Coronary artery (tissue), 2 donors: ENCODE results near the gene DUSP22.

Source experiments
- DNase-seq: peaks from one replicate; pipeline ENCODE4 v3.0.0-alpha.2; 2017; ENCODE audit warnings: low spot score
- H3K27ac ChIP-seq, 2 donors: fragments of 200-600 bp; sonication (generic); one replicate each; pipeline ENCODE4 v1.5.1; 2016 to 2019
- H3K4me3 ChIP-seq: fragments of 200-600 bp; sonication (generic); 2 replicates; pipeline ENCODE4 v1.5.1; 2016; ENCODE audit warnings: mild to moderate bottlenecking, moderate library complexity
- CTCF ChIP-seq: fragments of 200-600 bp; sonication (generic); IDR thresholded peaks from one replicate; pipeline ENCODE4 v1.5.1; 2019; ENCODE audit warnings: antibody characterized with exemption

Gene DUSP22

GRCh38 chr6:307874-308273 lies 15.6 kb downstream of the DUSP22 start:
- TF ChIP-seq CTCF = no peak
- no peak for DNase-seq
- Histone ChIP-seq H3K4me3 (no peak overlapping the region), H3K27ac (no peak overlapping the region)

- no peak for DNase-seq
- Histone ChIP-seq H3K4me3 (no peak overlapping the region), H3K27ac (no peak overlapping the region)
- TF ChIP-seq CTCF = no peak
Measured at GRCh38 chr6:308307-308706, 16.0 kb downstream of the DUSP22 start.

GRCh38 chr6:308768-309167 lies 16.5 kb downstream of the DUSP22 start:
- DNase-seq = no peak
- TF ChIP-seq CTCF = no peak

DNA sequence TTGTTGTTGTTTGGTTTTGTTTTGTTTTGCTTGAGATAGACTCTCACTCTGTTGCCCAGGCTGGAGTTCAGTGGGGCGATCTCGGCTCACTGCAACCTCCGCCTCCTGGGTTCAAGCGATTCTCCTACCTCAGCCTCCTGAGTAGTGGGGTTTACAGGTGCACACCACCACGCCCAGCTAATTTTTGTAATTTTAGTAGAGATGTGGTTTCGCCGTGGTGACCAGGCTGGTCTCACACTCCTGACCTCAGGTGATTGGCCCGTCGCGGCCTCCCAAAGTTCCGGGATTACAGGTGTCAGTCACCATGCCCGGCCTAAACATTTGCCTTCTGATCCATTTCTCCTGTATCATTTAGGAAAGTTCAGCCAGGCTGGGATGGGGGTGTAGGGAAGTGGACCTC lies 17.7 kb downstream of the DUSP22 start:
- no peak for DNase-seq
- no peak for TF ChIP-seq CTCF
- no peak overlapping the region for H3K27ac ChIP-seq
- no peak overlapping the region for H3K4me3 ChIP-seq

More at GRCh38 chr6:308768-309167, 16.5 kb downstream of the DUSP22 start:
- no peak overlapping the region for H3K4me3 ChIP-seq
- no peak overlapping the region for H3K27ac ChIP-seq

- no peak for TF ChIP-seq CTCF
- no peak for DNase-seq
- H3K27ac ChIP-seq = no peak overlapping the region
- no peak overlapping the region for H3K4me3 ChIP-seq
Measured at GRCh38 chr6:310671-311070, 18.4 kb downstream of the DUSP22 start.

DNA sequence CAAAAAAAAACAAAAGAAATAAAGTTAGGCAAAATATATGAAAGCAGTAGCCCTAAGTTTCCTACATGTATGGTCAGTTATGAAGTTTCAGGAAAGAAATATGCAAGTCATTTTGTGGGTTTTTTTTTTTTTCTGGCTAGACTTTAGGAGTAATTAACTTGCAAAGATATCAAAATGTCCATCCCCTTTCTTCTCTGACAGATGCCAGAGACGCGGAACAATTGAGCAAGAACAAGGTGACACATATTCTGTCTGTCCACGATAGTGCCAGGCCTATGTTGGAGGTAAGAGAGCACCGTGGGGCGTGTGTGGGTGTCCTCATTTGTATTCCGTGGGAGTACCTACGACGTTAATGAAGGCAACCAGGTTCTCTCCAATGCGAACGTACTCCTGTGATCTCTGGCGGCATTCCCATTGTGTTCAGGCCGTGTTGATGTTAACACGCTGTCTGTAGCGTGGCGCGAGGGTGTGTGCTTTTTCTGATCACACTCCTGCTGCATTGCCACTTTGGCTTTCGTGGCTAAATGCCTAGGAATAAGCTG lies 19.5 kb downstream of the DUSP22 start:
- H3K4me3 ChIP-seq = no peak overlapping the region
- no peak for DNase-seq
- no peak for TF ChIP-seq CTCF
- peak overlapping the region in 1 of 2 donors; percentile 29 for H3K27ac ChIP-seq

- Histone ChIP-seq H3K27ac (peak overlapping the region in 1 of 2 donors; percentile 49), H3K4me3 (no peak overlapping the region)
- TF ChIP-seq CTCF = no peak
- no peak for DNase-seq
Measured at GRCh38 chr6:313087-313486, 20.8 kb downstream of the DUSP22 start.
